ENCODE results near the gene KCNAB3.
A peak's percentile ranks its signal among the peaks of the same experiment; 100 is the strongest.

KCNAB3 gene

DNA sequence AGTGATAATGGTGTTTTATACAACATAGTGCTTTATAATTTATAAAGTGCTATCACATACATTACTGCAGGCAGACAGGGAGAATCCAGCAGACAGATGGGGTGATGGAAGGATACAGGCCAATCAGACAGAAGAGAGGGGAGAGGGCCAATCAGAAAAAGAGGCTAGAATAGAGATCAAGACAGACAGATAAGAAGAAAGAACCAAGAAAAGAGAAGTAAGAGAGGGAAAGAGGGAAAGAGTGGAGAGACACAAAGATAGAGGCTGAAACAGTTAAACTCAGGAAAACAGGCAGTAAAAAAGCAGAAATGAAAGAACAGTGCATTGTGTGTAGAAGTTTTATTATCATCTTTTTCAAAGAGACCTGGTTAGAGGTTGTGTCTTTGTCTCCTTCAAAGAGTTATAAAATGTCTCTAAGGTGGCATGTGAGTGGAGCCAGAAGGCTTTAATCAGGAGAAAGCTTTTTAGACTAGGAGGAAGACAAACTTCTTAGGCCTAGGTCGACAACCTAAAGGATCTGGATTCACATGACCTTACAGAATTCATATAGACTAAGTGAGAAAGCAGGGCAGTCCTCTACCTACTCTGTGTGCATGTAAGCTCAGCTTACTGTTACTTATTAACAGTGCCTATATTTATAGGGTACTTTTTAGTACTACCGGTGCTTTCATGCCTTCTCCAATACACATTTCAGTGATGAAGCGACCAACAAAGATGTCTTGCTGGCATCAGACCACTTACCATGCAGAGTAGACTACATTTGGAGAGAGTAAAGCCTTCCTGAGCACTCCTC is 49.4 kb downstream of the KCNAB3 start:
- no peaks in the 10 kb centered on the region for H3K9me3 Mint-ChIP-seq
- H3K27ac Mint-ChIP-seq: no peak overlapping the region
- H3K4me1 Mint-ChIP-seq: peaks cover 14% of the 10 kb centered on the region
- H3K27me3 Mint-ChIP-seq: no peaks in the 10 kb centered on the region
- peaks cover 7% of the 10 kb centered on the region for H3K36me3 Mint-ChIP-seq
- H3K4me3 Mint-ChIP-seq: no peak overlapping the region

- H3K36me3 Mint-ChIP-seq: peaks cover 14% of the 10 kb centered on the region
- no peak overlapping the region for H3K27ac Mint-ChIP-seq
- H3K4me1 Mint-ChIP-seq: peaks cover 26% of the 10 kb centered on the region
- no peaks in the 10 kb centered on the region for H3K27me3 Mint-ChIP-seq
- no peak overlapping the region for H3K4me3 Mint-ChIP-seq
- no peaks in the 10 kb centered on the region for H3K9me3 Mint-ChIP-seq
Observed at GRCh38 chr17:7878234-7878633, 51.4 kb downstream of the KCNAB3 start.

DNA sequence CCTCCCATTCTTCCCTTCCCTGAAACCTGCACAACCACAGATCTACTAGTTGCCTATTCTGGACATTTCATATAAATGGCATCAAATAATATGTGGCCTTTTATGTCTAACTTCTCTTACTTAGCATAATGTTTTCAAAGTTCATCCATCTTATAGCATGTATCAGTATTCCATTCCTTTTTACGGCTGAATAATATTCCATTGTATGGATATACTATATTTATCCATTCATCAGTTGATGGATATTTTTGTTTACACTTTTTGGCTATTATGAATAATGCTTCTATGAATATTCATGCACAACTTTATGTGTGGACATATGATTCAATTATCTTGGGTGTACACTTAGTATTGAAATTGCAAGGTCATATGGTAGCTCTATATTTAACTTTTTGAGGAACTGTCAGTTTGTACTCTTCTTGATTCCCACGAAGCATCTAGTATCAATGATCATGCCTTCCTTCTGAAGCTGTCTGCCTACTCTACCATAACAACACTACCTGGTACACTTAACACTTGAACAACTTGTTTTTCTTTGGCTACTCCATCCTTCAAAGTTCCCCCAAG is 53.8 kb downstream of the KCNAB3 start:
- Mint-ChIP-seq H3K27me3 (no peaks in the 10 kb centered on the region), H3K4me3 (no peak overlapping the region), H3K27ac (no peak overlapping the region), H3K4me1 (peaks cover 34% of the 10 kb centered on the region), H3K9me3 (no peaks in the 10 kb centered on the region), H3K36me3 (peaks cover 14% of the 10 kb centered on the region)

- Mint-ChIP-seq H3K27ac (peak overlapping the region; percentile 68), H3K36me3 (peaks cover 14% of the 10 kb centered on the region), H3K9me3 (no peaks in the 10 kb centered on the region), H3K4me3 (no peak overlapping the region), H3K27me3 (no peaks in the 10 kb centered on the region), H3K4me1 (peaks cover 50% of the 10 kb centered on the region)
Observed at GRCh38 chr17:7873051-7873450, 56.6 kb downstream of the KCNAB3 start.

All from activated naive CD4-positive, alpha-beta T cell treated with anti-CD3 and anti-CD28 coated beads, Interleukin-2, amount 50 U/mL, for 24 hours (primary cell).